ENCODE measurements around the gene MAGI2.

MAGI2 gene

GRCh38 chr7:79298145-79298760 lies 155.2 kb downstream of the MAGI2 start:
- DNase-seq = no peak

GRCh38 chr7:79296553-79297320 lies 156.7 kb downstream of the MAGI2 start:
- DNase-seq = no peak

- DNase-seq = no peak
These were observed 159.8 kb downstream of the MAGI2 start for GRCh38 chr7:79293655-79294142.

- DNase-seq = no peak
These were observed 160.6 kb downstream of the MAGI2 start for GRCh38 chr7:79292834-79293233.

GRCh38 chr7:79291498-79291865 lies 162.0 kb downstream of the MAGI2 start:
- no peak for DNase-seq

GRCh38 chr7:79290841-79291497 lies 162.5 kb downstream of the MAGI2 start:
- DNase-seq = no peak

GRCh38 chr7:79290398-79290797 lies 163.1 kb downstream of the MAGI2 start:
- no peak for DNase-seq

GRCh38 chr7:79288655-79289054 lies 164.8 kb downstream of the MAGI2 start:
- DNase-seq = no peak

GRCh38 chr7:79287981-79288380 lies 165.5 kb downstream of the MAGI2 start:
- no peak for DNase-seq

GRCh38 chr7:79286181-79286580 lies 167.3 kb downstream of the MAGI2 start:
- no peak for DNase-seq

- no peak for DNase-seq
These were observed 167.7 kb downstream of the MAGI2 start for GRCh38 chr7:79285756-79286155.

- DNase-seq = no peak
These were observed 169.3 kb downstream of the MAGI2 start for GRCh38 chr7:79284211-79284610.

- no peak for DNase-seq
These were observed 170.4 kb downstream of the MAGI2 start for GRCh38 chr7:79282882-79283602.

- DNase-seq = no peak
These were observed 171.3 kb downstream of the MAGI2 start for GRCh38 chr7:79282070-79282694.

- no peak for DNase-seq
These were observed 172.0 kb downstream of the MAGI2 start for GRCh38 chr7:79281426-79281825.

- no peak for DNase-seq
These were observed 180.5 kb downstream of the MAGI2 start for GRCh38 chr7:79272938-79273337.

GRCh38 chr7:79272066-79272669 lies 181.3 kb downstream of the MAGI2 start:
- DNase-seq = no peak

GRCh38 chr7:79268730-79269129 lies 184.7 kb downstream of the MAGI2 start:
- no peak for DNase-seq

GRCh38 chr7:79258826-79259225 lies 194.6 kb downstream of the MAGI2 start:
- no peak for DNase-seq

- DNase-seq = no peak
These were observed 195.5 kb downstream of the MAGI2 start for GRCh38 chr7:79257959-79258358.

- no peak for DNase-seq
These were observed 207.7 kb downstream of the MAGI2 start for GRCh38 chr7:79245623-79246249.

GRCh38 chr7:79244482-79244881 lies 209.0 kb downstream of the MAGI2 start:
- DNase-seq = no peak

Measured in cortex of kidney (tissue), 1 donor.